ENCODE data around the gene EIF3J.

Gene EIF3J

DNA sequence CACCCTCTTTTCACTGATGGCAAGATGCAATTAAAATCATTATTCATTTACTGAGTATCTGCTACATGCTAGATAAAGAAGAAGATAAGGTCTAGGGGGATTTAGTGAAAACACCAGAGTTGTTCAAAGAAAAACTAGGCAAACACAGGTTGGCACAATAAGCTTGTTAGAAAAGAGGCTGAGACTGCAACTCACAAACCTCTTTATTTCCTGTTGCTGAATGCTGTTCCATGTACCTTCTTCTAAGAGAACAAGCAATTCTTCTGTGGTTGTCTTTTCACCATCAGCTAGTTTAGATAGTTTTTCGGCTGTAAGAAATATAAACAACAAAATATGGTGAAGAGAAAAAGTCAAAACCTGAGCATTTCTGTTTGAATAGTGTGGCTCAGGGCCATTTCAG, 61.1 kb downstream of the EIF3J start:
- TF ChIP-seq, protein P1, sequence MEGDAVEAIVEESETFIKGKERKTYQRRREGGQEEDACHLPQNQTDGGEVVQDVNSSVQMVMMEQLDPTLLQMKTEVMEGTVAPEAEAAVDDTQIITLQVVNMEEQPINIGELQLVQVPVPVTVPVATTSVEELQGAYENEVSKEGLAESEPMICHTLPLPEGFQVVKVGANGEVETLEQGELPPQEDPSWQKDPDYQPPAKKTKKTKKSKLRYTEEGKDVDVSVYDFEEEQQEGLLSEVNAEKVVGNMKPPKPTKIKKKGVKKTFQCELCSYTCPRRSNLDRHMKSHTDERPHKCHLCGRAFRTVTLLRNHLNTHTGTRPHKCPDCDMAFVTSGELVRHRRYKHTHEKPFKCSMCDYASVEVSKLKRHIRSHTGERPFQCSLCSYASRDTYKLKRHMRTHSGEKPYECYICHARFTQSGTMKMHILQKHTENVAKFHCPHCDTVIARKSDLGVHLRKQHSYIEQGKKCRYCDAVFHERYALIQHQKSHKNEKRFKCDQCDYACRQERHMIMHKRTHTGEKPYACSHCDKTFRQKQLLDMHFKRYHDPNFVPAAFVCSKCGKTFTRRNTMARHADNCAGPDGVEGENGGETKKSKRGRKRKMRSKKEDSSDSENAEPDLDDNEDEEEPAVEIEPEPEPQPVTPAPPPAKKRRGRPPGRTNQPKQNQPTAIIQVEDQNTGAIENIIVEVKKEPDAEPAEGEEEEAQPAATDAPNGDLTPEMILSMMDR (IDR thresholded peaks at IDR 0.05; ENCODE audit: control insufficient read depth, insufficient read depth, low read depth, low read length, missing control alignments) = no peak
- DNase-seq (ENCODE audit: low read depth) = no peak
- no peak overlapping the region for H3K4me3 ChIP-seq (ENCODE audit: control insufficient read depth, low read depth, low read length)

DNA sequence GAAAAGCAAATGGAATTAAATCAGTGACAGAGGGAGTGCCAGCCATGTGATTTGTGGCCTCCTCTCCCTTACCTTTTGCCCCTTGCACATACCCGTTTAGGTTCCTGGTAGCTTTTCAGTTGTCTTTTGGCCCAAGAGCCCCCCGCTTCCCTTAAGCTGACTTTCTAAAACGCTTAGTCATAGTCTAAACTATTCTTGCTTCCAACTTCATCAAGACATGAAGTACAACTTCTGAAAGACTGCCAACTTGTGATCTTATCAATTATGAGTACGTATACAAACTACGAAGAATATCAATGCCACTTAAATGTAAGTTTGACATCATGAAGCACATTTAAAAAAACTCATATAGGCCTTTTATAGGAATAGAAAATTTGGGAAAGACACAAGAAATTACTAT, 61.9 kb downstream of the EIF3J start:
- TF ChIP-seq, protein P1 (IDR thresholded peaks at IDR 0.05; ENCODE audit: control insufficient read depth, insufficient read depth, low read depth, low read length, missing control alignments) = no peak
- H3K4me3 ChIP-seq (ENCODE audit: control insufficient read depth, low read depth, low read length) = no peak overlapping the region
- DNase-seq (ENCODE audit: low read depth) = no peak

- no peak overlapping the region for H3K4me3 ChIP-seq (ENCODE audit: control insufficient read depth, low read depth, low read length)
- TF ChIP-seq, protein P1 (IDR thresholded peaks at IDR 0.05; ENCODE audit: control insufficient read depth, insufficient read depth, low read depth, low read length, missing control alignments) = no peak
- DNase-seq (ENCODE audit: low read depth) = no peak
Observed at GRCh38 chr15:44603126-44603525, 66.2 kb downstream of the EIF3J start.

DNA sequence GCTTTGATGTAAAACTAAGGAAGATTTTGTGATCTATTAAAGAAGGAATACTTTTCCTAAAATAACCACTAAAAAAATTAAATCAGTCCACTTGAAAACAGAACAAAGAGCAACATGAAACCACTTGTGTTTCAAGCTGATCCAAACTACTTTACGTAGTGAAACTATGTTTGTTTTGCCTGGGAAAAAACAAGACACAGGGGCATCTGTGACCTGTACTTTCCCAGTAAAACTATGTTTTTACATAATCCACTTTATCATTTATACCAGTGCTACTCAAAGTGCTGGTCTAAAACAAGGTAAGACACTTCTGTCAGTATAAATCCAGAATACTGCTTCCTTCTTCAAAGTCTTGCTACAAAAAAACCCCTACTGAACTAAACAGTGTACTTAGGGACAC, 69.8 kb downstream of the EIF3J start:
- DNase-seq (ENCODE audit: low read depth) = no peak
- H3K4me3 ChIP-seq (ENCODE audit: control insufficient read depth, low read depth, low read length) = no peak overlapping the region
- TF ChIP-seq, protein P1 (IDR thresholded peaks at IDR 0.05; ENCODE audit: control insufficient read depth, insufficient read depth, low read depth, low read length, missing control alignments) = no peak
